Uterus (tissue), 4 donors: Measurements from ENCODE around the gene ATF6. TPM values are rescaled to one million over a fixed set of nuclear protein-coding genes. Genes with fewer than 3 reads are reported as not detected.

Experiments
- DNase-seq, 2 donors: peaks; one replicate each; pipeline ENCODE4 v3.0.0-alpha.2; 2019 to 2020
- H3K27ac ChIP-seq, 2 donors: fragments of 200-600 bp; sonication (generic); 1 replicate in 1 of 2; 2 replicates in 1 of 2; pipeline ENCODE4 v1.5.1; 2016 to 2018
- H3K27me3 ChIP-seq, 2 donors: fragments of 200-600 bp; sonication (generic); one replicate each; pipeline ENCODE4 v1.5.1; 2018 to 2019; ENCODE audit warnings: control low read depth in 1 of 2
- H3K36me3 ChIP-seq, 2 donors: fragments of 200-600 bp; sonication (generic); one replicate each; pipeline ENCODE4 v1.5.1; 2019; ENCODE audit warnings: control low read depth in 1 of 2
- H3K4me1 ChIP-seq, 2 donors: fragments of 200-600 bp; sonication (generic); one replicate each; pipeline ENCODE4 v1.5.1; 2018 to 2019; ENCODE audit warnings: control low read depth in 1 of 2
- H3K4me3 ChIP-seq, 2 donors: fragments of 200-600 bp; sonication (generic); 1 replicate in 1 of 2; 2 replicates in 1 of 2; pipeline ENCODE4 v1.5.1; 2018 to 2019; ENCODE audit warnings: mild to moderate bottlenecking in 1 of 2
- H3K9me3 ChIP-seq, 2 donors: fragments of 200-600 bp; sonication (generic); one replicate each; pipeline ENCODE4 v1.5.1; 2019; ENCODE audit warnings: control low read depth in 1 of 2
- CTCF ChIP-seq, 4 experiments: fragments of 200-600 bp in 2 of 4; fragments of 450-650 bp in 2 of 4; sonication (generic) in 2 of 4; IDR thresholded peaks; one replicate each; pipeline ENCODE4 v1.5.1; 2016 to 2019; ENCODE audit warnings: antibody characterized with exemption in 4 of 4, mild to moderate bottlenecking in 2 of 4, moderate library complexity in 1 of 4
- POLR2A ChIP-seq, 2 donors: fragments of 450-650 bp; IDR thresholded peaks; one replicate each; pipeline ENCODE4 v1.6.1; 2016; ENCODE audit warnings: antibody characterized with exemption in 2 of 2, mild to moderate bottlenecking in 1 of 2, moderate library complexity in 1 of 2
- intact Hi-C: fragments of 100-400 bp; cut with DNase I; formaldehyde crosslinking; loops from one replicate; pipeline ENCODE4 v1.15.1; 2023; ENCODE audit warnings: low total_unique reads
- small RNA-seq: library from RNA; depleted of rRNA; stranded (forward); fragments of <200 nt; gene quantifications from one replicate; pipeline ENCODE3, GENCODE V24; 2016
- total RNA-seq, 4 donors: library from RNA; depleted of rRNA in 3 of 4; stranded (reverse); fragments of >200 nt in 3 of 4; gene quantifications; one replicate each; pipeline versions ENCODE4 v1.1.0 to v1.2.4, GENCODE V29; 2014 to 2023
- donor health status: DM: yes; HTN: yes; CAD: no.

ATF6 gene
- total RNA-seq, 4 donors from 2014 or later: 16.2 to 37.7 (median 30.0) TPM

GRCh38 chr1:162013289-162013688 is 247.2 kb downstream of the ATF6 start:
- TF ChIP-seq POLR2A (IDR thresholded peaks at IDR 0.05) (no peak), CTCF (IDR thresholded peaks at IDR 0.05) (no peak)
- Histone ChIP-seq H3K36me3 (no peaks in the 10 kb centered on the region), H3K4me1 (no peaks in the 10 kb centered on the region), H3K4me3 (no peak overlapping the region), H3K9me3 (peaks cover 0 to 3% of the 10 kb centered on the region in 2 donors), H3K27ac (no peak overlapping the region), H3K27me3 (no peaks in the 10 kb centered on the region)
- no peak for DNase-seq
- intact Hi-C loops: no loop called here

Small RNA genes lying within 50 kb of the gene (small RNA-seq; reads per million reads assigned to genes)
- not detected for gene RN7SL466P

Other genes starting within 250 kb of the ATF6 start
- gene HSPA6, start 241.8 kb upstream of the ATF6 start, total RNA-seq: 1 to 10 TPM in 1 of 4 donors, under 1 TPM in 2, not detected in 1; 0.55 to 1.2 (median 0.77) TPM
- 10 to 100 TPM in 2 of 4 donors, 1 to 10 TPM in 2; 2.2 to 16.2 (median 6.7) TPM for gene FCGR3A, start 216.5 kb upstream of the ATF6 start, total RNA-seq
- gene FCGR3B, start 135.1 kb upstream of the ATF6 start, total RNA-seq: 1 to 10 TPM in 1 of 4 donors, under 1 TPM in 1, not detected in 2; 0.26 to 1.1 TPM
- 10 to 100 TPM in 1 of 4 donors, 1 to 10 TPM in 2, under 1 TPM in 1; 0.59 to 14.1 (median 3.2) TPM for gene FCGR2B, start 103.2 kb upstream of the ATF6 start, total RNA-seq
- under 1 TPM in 1 of 4 donors, not detected in 3; 0.41 TPM for gene FCRLA, start 59.1 kb upstream of the ATF6 start, total RNA-seq
- under 1 TPM in 3 of 4 donors, not detected in 1; 0.26 to 0.52 (median 0.35) TPM for gene FCRLB, start 44.8 kb upstream of the ATF6 start, total RNA-seq
- gene DUSP12, start 16.5 kb upstream of the ATF6 start, total RNA-seq: 10 to 100 TPM; 16.4 to 62.7 (median 29.3) TPM